Measurements from ENCODE around the gene AASDH. TPM values are rescaled to one million over a fixed set of nuclear protein-coding genes. Genes with fewer than 3 reads are reported as not detected.

Gene AASDH
- total RNA-seq, 1 experiment from 2014 or later: 5.4 TPM

DNA sequence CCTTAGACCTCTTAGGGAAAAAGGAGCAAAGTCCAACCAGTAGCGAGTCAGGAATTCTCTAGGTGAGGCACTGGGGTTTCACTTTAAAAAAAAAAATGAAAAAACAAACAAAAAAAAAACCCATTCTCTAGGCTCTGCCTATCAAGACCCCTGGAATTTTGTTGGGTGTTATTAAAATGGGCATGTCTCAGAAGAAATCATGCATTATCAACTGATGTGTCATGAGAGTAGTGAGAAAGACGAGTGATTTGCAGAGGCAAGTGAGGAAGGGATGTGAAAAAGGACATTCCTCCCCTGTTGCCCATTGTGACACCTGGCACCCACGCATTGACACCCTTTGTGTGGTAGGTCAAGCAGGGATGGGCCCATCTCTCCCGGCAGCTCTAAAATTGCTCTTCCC, 78.9 kb downstream of the AASDH start:
- TF ChIP-seq SIN3A (IDR thresholded peaks at IDR 0.05; ENCODE audit: borderline replicate concordance, insufficient read depth, low read depth, low read length) (no peak), TCF7L2 (IDR thresholded peaks at IDR 0.05; ENCODE audit: low read depth, low read length) (no peak), POLR2AphosphoS5 (IDR thresholded peaks at IDR 0.05; ENCODE audit: low read depth, low read length) (no peak)
- TF ChIP-seq, protein P1, sequence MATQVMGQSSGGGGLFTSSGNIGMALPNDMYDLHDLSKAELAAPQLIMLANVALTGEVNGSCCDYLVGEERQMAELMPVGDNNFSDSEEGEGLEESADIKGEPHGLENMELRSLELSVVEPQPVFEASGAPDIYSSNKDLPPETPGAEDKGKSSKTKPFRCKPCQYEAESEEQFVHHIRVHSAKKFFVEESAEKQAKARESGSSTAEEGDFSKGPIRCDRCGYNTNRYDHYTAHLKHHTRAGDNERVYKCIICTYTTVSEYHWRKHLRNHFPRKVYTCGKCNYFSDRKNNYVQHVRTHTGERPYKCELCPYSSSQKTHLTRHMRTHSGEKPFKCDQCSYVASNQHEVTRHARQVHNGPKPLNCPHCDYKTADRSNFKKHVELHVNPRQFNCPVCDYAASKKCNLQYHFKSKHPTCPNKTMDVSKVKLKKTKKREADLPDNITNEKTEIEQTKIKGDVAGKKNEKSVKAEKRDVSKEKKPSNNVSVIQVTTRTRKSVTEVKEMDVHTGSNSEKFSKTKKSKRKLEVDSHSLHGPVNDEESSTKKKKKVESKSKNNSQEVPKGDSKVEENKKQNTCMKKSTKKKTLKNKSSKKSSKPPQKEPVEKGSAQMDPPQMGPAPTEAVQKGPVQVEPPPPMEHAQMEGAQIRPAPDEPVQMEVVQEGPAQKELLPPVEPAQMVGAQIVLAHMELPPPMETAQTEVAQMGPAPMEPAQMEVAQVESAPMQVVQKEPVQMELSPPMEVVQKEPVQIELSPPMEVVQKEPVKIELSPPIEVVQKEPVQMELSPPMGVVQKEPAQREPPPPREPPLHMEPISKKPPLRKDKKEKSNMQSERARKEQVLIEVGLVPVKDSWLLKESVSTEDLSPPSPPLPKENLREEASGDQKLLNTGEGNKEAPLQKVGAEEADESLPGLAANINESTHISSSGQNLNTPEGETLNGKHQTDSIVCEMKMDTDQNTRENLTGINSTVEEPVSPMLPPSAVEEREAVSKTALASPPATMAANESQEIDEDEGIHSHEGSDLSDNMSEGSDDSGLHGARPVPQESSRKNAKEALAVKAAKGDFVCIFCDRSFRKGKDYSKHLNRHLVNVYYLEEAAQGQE (IDR thresholded peaks at IDR 0.05; ENCODE audit: insufficient read depth in 1 of 2, low read depth in 2 of 2, low read length in 1 of 2): no peak
- TF ChIP-seq, protein P2, sequence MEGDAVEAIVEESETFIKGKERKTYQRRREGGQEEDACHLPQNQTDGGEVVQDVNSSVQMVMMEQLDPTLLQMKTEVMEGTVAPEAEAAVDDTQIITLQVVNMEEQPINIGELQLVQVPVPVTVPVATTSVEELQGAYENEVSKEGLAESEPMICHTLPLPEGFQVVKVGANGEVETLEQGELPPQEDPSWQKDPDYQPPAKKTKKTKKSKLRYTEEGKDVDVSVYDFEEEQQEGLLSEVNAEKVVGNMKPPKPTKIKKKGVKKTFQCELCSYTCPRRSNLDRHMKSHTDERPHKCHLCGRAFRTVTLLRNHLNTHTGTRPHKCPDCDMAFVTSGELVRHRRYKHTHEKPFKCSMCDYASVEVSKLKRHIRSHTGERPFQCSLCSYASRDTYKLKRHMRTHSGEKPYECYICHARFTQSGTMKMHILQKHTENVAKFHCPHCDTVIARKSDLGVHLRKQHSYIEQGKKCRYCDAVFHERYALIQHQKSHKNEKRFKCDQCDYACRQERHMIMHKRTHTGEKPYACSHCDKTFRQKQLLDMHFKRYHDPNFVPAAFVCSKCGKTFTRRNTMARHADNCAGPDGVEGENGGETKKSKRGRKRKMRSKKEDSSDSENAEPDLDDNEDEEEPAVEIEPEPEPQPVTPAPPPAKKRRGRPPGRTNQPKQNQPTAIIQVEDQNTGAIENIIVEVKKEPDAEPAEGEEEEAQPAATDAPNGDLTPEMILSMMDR (IDR thresholded peaks at IDR 0.05): no peak
- BruUV-seq (replicated peaks): no TSS peak
- ATAC-seq: no peak
- no peak overlapping the region for H3K27ac ChIP-seq (ENCODE audit: low read length)
- H3K27me3 ChIP-seq (ENCODE audit: control insufficient read depth, insufficient read depth, low read length): no peaks in the 10 kb centered on the region
- ChIA-PET CTCF (no interaction called here), POLR2A (no interaction called here)
- in situ Hi-C loops (cut with HindIII; ENCODE audit: low pct_unique_long_range_greater_than_20kb, low sequenced_read_pairs): no loop called here
- intact Hi-C loops (cut with micrococcal nuclease; ENCODE audit: unreplicated experiment): no loop called here
- no peak overlapping the region for H3K4me3 ChIP-seq (ENCODE audit: low read depth in 2 of 2, low read length in 2 of 2)
- DNase-seq (ENCODE audit: low read depth, low spot score): no peak
- no peaks in the 10 kb centered on the region for H3K4me1 ChIP-seq (ENCODE audit: control insufficient read depth, insufficient read depth, low read length)
- H3K9me3 ChIP-seq (ENCODE audit: control insufficient read depth, insufficient read depth, low read depth, low read length): no peaks in the 10 kb centered on the region
- H3K36me3 ChIP-seq (ENCODE audit: control insufficient read depth, insufficient read depth, low read length): no peaks in the 10 kb centered on the region

DNA sequence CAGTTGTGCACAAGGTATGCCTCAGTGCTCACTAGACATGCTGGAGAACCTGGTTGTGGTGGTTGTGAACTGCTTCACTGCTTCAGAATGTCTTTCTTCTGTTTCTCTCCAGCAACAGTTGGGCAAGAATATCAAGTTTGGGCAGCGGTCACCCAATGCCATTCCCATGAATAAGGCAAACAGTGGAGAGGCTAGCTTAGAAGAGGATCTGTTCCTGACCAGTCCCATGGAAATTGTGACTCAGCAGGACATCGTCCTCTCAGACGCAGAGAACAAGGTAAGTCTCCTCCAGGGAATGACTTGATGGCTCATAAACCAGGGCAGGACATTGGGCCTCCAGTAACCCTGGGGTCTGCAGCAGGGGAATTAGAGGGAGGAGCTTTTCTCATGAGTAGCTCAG, 79.9 kb downstream of the AASDH start:
- in situ Hi-C loops (cut with HindIII; ENCODE audit: low pct_unique_long_range_greater_than_20kb, low sequenced_read_pairs): no loop called here
- ATAC-seq: no peak
- CTCF ChIA-PET: no interaction called here

More for the DNA sequence above, 79.9 kb downstream of the AASDH start:
- BruUV-seq (replicated peaks): no TSS peak
- Histone ChIP-seq H3K36me3 (ENCODE audit: control insufficient read depth, insufficient read depth, low read length) (no peaks in the 10 kb centered on the region), H3K27ac (ENCODE audit: low read length) (no peak overlapping the region), H3K4me1 (ENCODE audit: control insufficient read depth, insufficient read depth, low read length) (no peaks in the 10 kb centered on the region), H3K4me3 (ENCODE audit: low read depth in 2 of 2, low read length in 2 of 2) (no peak overlapping the region), H3K27me3 (ENCODE audit: control insufficient read depth, insufficient read depth, low read length) (no peaks in the 10 kb centered on the region), H3K9me3 (ENCODE audit: control insufficient read depth, insufficient read depth, low read depth, low read length) (no peaks in the 10 kb centered on the region)
- no peak for TF ChIP-seq POLR2AphosphoS5 (IDR thresholded peaks at IDR 0.05; ENCODE audit: low read depth, low read length)
- TF ChIP-seq, protein P2 (IDR thresholded peaks at IDR 0.05): no peak
- no peak for TF ChIP-seq SIN3A (IDR thresholded peaks at IDR 0.05; ENCODE audit: borderline replicate concordance, insufficient read depth, low read depth, low read length)
- no peak for TF ChIP-seq TCF7L2 (IDR thresholded peaks at IDR 0.05; ENCODE audit: low read depth, low read length)
- TF ChIP-seq, protein P1 (IDR thresholded peaks at IDR 0.05; ENCODE audit: insufficient read depth in 1 of 2, low read depth in 2 of 2, low read length in 1 of 2): no peak
- intact Hi-C loops (cut with micrococcal nuclease; ENCODE audit: unreplicated experiment): no loop called here
- POLR2A ChIA-PET: no interaction called here
- DNase-seq (ENCODE audit: low read depth, low spot score): no peak

Data from Panc1 (cell line).